HEK293 (cell line): ENCODE measurements around the gene NPR2.

Source experiments
- KLF8 ChIP-seq: fragments of 450-650 bp; formaldehyde crosslinking; IDR thresholded peaks from 2 replicates; pipeline ENCODE4 v1.5.1; 2016; ENCODE audit warnings: missing biosample characterization, missing genetic modification characterization
- OVOL3 ChIP-seq: fragments of 450-650 bp; formaldehyde crosslinking; IDR thresholded peaks from 2 replicates; pipeline ENCODE4 v1.5.1; 2016; ENCODE audit warnings: missing biosample characterization, missing genetic modification characterization
- YY1 ChIP-seq: fragments of 450-650 bp; formaldehyde crosslinking; IDR thresholded peaks from 2 replicates; pipeline ENCODE4 v1.5.1; 2018; ENCODE audit warnings: missing biosample characterization, missing genetic modification characterization
- ZFP37 ChIP-seq: fragments of 450-650 bp; formaldehyde crosslinking; IDR thresholded peaks from 2 replicates; pipeline ENCODE4 v1.5.1; 2016; ENCODE audit warnings: missing biosample characterization, missing genetic modification characterization
- ZNF366 ChIP-seq: fragments of 450-650 bp; formaldehyde crosslinking; conservative IDR thresholded peaks from 2 replicates; pipeline ENCODE4 v1.5.1; 2016; ENCODE audit warnings: missing biosample characterization, missing genetic modification characterization
- ZNF423 ChIP-seq: fragments of 450-650 bp; formaldehyde crosslinking; IDR thresholded peaks from 2 replicates; pipeline ENCODE4 v1.5.1; 2016; ENCODE audit warnings: missing biosample characterization, missing genetic modification characterization
- ZNF768 ChIP-seq: fragments of 450-650 bp; formaldehyde crosslinking; IDR thresholded peaks from 2 replicates; pipeline ENCODE4 v1.5.1; 2018; ENCODE audit warnings: missing biosample characterization, mild to moderate bottlenecking, missing genetic modification characterization
- ZNF830 ChIP-seq: fragments of 450-650 bp; IDR thresholded peaks from 2 replicates; pipeline ENCODE4 v1.5.0; 2018; ENCODE audit warnings: missing biosample characterization, missing genetic modification characterization, low read depth, mild to moderate bottlenecking, moderate library complexity
- TF ChIP-seq, protein P1 (sequence below): fragments of 450-650 bp; formaldehyde crosslinking; IDR thresholded peaks from 2 replicates; pipeline ENCODE4 v1.5.1; 2016; ENCODE audit warnings: missing biosample characterization, missing genetic modification characterization
- TF ChIP-seq, protein P2 (sequence below): fragments of 450-650 bp; formaldehyde crosslinking; IDR thresholded peaks from 2 replicates; pipeline ENCODE4 v1.5.1; 2016; ENCODE audit warnings: missing biosample characterization, missing genetic modification characterization
- TF ChIP-seq, protein P3 (sequence below): fragments of 450-650 bp; formaldehyde crosslinking; IDR thresholded peaks from 2 replicates; pipeline ENCODE4 v1.5.1; 2016; ENCODE audit warnings: missing biosample characterization, missing genetic modification characterization
- TF ChIP-seq, protein P4 (sequence below): fragments of 450-650 bp; formaldehyde crosslinking; IDR thresholded peaks from 2 replicates; pipeline ENCODE4 v1.5.1; 2016; ENCODE audit warnings: missing biosample characterization, missing genetic modification characterization, low read depth
- TF ChIP-seq, protein P5 (sequence below): fragments of 450-650 bp; formaldehyde crosslinking; IDR thresholded peaks from 2 replicates; pipeline ENCODE4 v1.5.1; 2016; ENCODE audit warnings: missing biosample characterization, missing genetic modification characterization

DNA sequence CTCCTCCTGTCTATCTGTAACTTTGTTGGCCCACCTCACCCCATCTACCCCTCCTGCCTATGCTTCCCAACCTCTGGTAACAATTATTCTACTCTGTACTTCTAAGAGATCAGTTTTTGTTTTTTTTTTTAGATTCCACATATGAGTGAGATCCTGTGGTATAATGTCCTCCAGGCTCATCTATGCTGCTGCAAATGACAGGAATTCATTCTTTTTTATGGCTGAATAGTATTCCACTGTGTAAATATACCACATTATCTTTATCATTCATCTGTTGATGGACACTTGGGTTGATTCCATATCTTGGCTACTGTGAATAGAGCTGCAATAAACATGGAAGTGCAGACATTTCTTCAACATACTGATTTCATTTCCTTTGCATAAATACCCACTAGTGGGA, 8.0 kb upstream of the NPR2 start:
- TF ChIP-seq, protein P1, sequence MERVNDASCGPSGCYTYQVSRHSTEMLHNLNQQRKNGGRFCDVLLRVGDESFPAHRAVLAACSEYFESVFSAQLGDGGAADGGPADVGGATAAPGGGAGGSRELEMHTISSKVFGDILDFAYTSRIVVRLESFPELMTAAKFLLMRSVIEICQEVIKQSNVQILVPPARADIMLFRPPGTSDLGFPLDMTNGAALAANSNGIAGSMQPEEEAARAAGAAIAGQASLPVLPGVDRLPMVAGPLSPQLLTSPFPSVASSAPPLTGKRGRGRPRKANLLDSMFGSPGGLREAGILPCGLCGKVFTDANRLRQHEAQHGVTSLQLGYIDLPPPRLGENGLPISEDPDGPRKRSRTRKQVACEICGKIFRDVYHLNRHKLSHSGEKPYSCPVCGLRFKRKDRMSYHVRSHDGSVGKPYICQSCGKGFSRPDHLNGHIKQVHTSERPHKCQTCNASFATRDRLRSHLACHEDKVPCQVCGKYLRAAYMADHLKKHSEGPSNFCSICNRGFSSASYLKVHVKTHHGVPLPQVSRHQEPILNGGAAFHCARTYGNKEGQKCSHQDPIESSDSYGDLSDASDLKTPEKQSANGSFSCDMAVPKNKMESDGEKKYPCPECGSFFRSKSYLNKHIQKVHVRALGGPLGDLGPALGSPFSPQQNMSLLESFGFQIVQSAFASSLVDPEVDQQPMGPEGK (tag by site-specific recombination) = no peak
- TF ChIP-seq, protein P2, sequence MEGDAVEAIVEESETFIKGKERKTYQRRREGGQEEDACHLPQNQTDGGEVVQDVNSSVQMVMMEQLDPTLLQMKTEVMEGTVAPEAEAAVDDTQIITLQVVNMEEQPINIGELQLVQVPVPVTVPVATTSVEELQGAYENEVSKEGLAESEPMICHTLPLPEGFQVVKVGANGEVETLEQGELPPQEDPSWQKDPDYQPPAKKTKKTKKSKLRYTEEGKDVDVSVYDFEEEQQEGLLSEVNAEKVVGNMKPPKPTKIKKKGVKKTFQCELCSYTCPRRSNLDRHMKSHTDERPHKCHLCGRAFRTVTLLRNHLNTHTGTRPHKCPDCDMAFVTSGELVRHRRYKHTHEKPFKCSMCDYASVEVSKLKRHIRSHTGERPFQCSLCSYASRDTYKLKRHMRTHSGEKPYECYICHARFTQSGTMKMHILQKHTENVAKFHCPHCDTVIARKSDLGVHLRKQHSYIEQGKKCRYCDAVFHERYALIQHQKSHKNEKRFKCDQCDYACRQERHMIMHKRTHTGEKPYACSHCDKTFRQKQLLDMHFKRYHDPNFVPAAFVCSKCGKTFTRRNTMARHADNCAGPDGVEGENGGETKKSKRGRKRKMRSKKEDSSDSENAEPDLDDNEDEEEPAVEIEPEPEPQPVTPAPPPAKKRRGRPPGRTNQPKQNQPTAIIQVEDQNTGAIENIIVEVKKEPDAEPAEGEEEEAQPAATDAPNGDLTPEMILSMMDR = no peak
- TF ChIP-seq, protein P3, sequence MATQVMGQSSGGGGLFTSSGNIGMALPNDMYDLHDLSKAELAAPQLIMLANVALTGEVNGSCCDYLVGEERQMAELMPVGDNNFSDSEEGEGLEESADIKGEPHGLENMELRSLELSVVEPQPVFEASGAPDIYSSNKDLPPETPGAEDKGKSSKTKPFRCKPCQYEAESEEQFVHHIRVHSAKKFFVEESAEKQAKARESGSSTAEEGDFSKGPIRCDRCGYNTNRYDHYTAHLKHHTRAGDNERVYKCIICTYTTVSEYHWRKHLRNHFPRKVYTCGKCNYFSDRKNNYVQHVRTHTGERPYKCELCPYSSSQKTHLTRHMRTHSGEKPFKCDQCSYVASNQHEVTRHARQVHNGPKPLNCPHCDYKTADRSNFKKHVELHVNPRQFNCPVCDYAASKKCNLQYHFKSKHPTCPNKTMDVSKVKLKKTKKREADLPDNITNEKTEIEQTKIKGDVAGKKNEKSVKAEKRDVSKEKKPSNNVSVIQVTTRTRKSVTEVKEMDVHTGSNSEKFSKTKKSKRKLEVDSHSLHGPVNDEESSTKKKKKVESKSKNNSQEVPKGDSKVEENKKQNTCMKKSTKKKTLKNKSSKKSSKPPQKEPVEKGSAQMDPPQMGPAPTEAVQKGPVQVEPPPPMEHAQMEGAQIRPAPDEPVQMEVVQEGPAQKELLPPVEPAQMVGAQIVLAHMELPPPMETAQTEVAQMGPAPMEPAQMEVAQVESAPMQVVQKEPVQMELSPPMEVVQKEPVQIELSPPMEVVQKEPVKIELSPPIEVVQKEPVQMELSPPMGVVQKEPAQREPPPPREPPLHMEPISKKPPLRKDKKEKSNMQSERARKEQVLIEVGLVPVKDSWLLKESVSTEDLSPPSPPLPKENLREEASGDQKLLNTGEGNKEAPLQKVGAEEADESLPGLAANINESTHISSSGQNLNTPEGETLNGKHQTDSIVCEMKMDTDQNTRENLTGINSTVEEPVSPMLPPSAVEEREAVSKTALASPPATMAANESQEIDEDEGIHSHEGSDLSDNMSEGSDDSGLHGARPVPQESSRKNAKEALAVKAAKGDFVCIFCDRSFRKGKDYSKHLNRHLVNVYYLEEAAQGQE (tag by site-specific recombination) = no peak
- TF ChIP-seq ZNF768 (tag by site-specific recombination) = no peak
- TF ChIP-seq YY1 (tag by site-specific recombination) = no peak
- TF ChIP-seq ZNF830 (tag by site-specific recombination) = no peak
- TF ChIP-seq KLF8 (tag by site-specific recombination) = no peak
- no peak for TF ChIP-seq OVOL3
- TF ChIP-seq, protein P4, sequence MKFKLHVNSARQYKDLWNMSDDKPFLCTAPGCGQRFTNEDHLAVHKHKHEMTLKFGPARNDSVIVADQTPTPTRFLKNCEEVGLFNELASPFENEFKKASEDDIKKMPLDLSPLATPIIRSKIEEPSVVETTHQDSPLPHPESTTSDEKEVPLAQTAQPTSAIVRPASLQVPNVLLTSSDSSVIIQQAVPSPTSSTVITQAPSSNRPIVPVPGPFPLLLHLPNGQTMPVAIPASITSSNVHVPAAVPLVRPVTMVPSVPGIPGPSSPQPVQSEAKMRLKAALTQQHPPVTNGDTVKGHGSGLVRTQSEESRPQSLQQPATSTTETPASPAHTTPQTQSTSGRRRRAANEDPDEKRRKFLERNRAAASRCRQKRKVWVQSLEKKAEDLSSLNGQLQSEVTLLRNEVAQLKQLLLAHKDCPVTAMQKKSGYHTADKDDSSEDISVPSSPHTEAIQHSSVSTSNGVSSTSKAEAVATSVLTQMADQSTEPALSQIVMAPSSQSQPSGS (tag by site-specific recombination) = no peak
- TF ChIP-seq ZNF423 (tag by site-specific recombination) = no peak
- TF ChIP-seq ZNF366 (tag by site-specific recombination) = no peak
- TF ChIP-seq ZFP37 (tag by site-specific recombination) = no peak
- TF ChIP-seq, protein P5, sequence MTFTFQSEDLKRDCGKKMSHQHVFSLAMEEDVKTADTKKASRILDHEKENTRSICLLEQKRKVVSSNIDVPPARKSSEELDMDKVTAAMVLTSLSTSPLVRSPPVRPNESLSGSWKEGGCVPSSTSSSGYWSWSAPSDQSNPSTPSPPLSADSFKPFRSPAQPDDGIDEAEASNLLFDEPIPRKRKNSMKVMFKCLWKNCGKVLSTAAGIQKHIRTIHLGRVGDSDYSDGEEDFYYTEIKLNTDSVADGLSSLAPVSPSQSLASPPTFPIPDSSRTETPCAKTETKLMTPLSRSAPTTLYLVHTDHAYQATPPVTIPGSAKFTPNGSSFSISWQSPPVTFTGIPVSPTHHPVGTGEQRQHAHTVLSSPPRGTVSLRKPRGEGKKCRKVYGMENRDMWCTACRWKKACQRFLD (tag by site-specific recombination) = no peak
